Left renal cortex interstitium (tissue), 4 donors: ENCODE results near the gene GIGYF1. TPM values are rescaled to one million over a fixed set of nuclear protein-coding genes. Genes with fewer than 3 reads are reported as not detected.
"Not testable (repeated sequence)": the region's sequence is repeated elsewhere in the genome, so short reads cannot be mapped to it uniquely, and the experiment has no call there.

Source experiments
- DNase-seq, 4 donors: peaks; one replicate each; pipeline ENCODE4 v3.0.0-alpha.2; 2013; ENCODE audit warnings: low read depth in 4 of 4, low spot score in 2 of 4, missing footprints in 1 of 4
- polyA plus RNA-seq, 4 donors: library from polyadenylated mRNA; unstranded; fragments of 120-200 nt; gene quantifications; one replicate each; pipeline ENCODE4 v1.2.1, GENCODE V29; 2013; ENCODE audit not compliant: insufficient read length in 4 of 4

The GIGYF1 gene, protein sequence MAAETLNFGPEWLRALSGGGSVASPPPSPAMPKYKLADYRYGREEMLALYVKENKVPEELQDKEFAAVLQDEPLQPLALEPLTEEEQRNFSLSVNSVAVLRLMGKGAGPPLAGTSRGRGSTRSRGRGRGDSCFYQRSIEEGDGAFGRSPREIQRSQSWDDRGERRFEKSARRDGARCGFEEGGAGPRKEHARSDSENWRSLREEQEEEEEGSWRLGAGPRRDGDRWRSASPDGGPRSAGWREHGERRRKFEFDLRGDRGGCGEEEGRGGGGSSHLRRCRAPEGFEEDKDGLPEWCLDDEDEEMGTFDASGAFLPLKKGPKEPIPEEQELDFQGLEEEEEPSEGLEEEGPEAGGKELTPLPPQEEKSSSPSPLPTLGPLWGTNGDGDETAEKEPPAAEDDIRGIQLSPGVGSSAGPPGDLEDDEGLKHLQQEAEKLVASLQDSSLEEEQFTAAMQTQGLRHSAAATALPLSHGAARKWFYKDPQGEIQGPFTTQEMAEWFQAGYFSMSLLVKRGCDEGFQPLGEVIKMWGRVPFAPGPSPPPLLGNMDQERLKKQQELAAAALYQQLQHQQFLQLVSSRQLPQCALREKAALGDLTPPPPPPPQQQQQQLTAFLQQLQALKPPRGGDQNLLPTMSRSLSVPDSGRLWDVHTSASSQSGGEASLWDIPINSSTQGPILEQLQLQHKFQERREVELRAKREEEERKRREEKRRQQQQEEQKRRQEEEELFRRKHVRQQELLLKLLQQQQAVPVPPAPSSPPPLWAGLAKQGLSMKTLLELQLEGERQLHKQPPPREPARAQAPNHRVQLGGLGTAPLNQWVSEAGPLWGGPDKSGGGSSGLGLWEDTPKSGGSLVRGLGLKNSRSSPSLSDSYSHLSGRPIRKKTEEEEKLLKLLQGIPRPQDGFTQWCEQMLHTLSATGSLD (N-terminal part only)
- polyA plus RNA-seq = 10 to 100 TPM; 25.7 to 70.4 (median 48.9) TPM

DNA sequence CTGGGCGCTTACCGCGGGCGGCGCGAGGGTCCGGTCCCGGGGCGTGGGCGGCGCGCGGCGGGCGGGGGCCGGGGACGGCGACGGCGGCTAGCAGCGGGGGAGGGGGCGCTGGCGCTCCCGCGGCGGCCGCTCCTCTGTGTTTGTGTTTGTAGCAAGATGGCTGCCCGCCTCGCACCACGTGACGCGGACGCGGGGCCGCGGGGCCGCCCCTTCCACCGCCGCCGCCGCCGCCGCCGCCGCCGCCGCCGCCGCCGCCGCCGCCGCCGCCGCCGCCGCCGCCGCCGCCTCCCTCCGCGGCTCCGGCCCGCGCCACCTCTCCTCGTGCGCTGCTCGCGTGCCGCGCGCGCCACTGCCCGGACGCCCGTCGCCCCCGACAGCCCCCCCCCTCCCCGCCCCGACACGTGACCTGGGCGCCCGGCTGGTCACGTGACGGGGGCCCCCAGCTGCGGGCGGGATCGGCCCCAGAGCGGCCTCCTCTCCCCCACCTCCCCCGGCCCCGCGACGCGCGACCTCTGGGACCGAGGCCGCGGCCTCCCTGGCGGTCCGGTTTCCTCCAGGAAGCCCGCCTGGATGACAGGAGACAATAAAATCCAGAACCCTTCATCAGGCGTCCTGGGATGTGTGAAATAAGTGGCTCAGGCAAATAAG is at the start of gene GIGYF1:
TSS of gene GIGYF1 (minus strand) at position 153 of the 648 bp plus-strand sequence. CDS start 6,012 bp downstream, outside the sequence.
- DNase-seq = no peak

DNA sequence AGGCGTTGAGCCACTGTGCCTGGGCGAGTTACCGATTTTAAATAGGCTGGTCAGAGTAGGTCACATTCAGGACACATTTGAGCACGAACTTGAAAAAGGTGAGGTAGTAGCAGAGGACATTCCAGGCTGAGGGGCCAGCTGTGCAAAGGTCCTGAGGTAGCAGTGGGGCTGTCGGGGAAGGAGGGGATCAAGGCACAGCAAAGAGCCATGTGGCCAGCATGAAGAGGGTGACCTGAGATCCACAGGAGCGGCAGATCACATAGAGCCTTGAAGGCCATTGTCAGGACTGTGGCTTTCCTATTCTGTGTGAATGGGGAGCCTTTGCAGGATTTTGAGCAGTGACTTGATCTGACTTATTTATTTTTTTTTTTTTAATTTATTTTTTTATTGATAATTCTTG is 45.9 kb upstream of the GIGYF1 start:
- no peak for DNase-seq

DNA sequence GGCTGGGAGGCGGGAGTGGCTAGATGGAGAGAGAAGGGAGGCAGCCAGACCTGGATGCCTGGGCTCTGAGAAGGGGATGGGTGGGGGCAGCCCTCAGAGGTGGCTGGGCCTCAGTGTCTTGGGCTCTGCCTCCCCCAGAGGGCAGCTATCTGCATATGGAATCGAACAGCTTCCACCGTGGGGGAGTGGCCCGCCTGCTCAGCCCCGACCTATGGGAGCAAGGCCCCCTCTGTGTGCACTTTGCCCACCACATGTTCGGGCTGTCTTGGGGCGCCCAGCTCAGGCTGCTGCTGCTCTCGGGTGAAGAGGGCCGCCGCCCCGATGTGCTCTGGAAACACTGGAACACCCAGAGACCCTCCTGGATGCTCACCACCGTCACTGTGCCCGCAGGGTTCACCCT is 42.6 kb upstream of the GIGYF1 start:
- no peak for DNase-seq

DNA sequence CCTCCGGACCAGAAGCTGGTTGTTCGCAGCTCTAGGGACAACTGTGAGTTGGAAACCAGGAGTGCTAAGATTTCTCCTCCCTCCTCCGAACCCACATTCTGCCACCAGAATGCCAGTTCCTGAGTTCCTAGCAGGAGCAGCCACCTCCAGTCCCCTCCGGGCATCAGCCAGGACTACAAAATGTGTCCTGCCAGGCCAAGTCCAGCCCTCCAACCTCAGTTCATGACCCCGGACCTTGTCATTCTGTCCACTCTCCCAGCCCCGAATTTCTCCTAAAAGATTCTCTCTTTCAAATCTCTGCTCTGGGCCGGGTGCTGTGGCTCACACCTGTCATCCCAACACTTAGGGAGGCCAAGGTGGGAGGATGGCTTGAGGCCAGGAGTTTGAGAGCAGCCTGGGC is 41.7 kb upstream of the GIGYF1 start:
- DNase-seq = no peak

DNA sequence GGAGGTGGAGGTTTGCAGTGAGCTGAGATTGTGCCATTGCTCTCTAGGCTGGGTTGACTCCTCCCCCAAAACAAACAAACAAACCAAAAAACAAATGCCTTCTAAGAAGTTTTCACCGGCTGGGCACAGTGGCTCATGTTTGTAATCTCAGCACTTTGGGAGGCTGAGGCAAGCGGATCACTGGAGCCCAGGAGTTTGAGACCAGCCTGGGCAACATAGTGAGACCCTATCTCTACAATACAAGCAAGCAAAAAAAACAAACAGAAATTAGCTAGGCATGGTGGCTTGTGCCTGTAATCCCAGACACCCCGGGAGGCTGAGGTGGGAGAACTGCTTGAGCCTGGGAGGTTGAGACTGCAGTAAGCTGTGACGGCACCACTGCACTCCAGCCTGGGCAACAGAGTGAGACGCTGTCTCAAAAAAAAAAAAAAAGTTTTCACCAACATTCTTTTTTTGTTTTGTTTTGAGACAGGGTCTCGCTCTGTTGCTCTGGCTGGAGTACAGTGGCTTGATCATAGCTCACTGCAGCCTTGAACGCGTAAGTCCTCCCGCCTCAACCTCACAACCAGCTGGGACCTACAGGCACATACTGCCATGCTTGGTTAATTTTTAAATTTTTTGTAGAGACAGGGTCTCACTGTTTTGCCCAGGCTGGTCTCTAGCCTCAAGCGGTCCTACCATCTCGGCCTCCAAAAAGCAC is 38.0 kb upstream of the GIGYF1 start:
- no peak for DNase-seq

DNA sequence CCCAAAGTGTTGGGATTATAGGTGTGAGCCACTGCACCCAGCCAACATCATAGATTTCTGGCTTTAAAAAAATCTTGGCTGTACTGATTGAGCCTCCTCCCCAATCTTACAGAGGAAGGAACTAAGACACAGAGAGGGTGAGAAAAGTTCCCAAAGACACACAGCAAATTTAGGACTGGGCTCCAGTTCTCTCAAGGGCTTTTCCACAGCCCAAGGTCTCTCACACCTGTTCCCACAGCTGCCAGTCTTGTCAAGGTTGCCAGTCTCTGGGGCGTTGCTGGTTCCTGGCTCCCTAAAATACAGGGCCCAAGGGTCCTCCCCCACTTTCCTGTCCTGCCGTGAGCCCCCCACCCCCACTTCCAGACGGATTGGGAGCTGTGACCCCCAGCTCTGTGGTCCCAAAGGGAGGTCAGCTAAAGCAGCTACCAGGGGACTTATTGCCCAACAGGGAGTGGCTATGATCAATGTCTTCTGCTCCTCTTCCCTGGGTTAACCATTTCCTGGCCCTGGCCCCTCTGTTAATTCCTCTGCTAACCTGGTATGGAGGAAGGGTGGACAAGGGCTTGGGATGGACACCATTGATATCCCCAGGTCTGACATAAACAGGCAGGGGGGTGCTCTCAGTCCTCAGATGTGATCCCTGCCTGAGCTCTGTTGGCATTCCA is 36.2 kb upstream of the GIGYF1 start:
- DNase-seq = no peak

DNA sequence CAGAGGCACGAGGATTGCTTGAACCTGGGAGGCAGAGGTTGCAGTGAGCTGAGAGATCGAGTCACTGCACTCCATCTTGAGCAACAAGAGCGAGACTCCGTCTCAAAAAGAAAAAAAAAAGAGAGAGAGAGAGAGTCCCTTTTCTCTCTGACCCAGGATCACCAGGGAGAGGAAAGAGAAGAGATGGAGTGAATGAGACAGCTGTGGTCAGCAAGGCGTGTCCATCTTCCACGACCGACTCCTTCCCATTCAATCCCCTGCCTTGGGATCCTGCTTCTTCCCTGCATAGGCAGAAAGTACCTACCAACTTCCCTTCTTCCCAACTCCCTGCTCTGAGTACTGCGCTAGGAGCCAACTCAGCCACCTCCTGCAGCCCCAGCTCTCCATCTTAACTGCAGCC is 34.1 kb upstream of the GIGYF1 start:
- DNase-seq = no peak

DNA sequence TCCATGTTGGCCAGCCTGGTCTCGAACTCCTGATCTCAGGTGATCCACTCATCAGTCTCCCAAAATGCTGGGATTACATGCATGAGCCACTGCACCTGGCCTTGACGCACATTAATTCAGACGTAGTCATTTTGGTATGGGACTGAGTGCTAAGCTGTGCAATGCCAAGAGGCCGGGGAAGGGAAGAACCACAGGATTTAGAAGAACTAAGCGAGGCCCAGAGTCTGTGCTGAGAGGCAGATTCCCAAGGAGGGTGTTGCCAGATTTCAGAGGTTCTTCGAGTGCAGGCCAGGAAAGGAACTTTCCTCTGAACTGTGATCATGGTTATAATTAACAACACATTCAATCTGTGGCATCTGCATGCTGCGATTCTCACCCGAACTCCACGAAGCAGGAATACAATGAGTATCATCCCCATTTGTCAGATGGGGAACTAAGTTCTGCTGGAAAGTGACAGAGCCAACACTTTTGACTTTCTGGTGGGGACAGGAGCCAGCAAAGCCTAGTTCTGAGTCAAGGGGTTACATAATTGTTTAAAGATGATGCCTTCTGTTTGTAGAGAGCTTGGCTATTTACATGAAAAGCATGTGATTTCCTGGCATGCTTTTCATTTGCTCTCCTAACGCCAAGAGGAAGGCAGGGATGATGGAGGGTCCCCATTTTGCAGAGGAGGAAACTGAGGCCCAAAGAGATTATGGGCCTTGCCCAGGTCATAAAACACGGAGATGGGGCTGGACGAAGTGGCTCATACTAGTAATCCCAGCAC is 33.1 kb upstream of the GIGYF1 start:
- no peak for DNase-seq

DNA sequence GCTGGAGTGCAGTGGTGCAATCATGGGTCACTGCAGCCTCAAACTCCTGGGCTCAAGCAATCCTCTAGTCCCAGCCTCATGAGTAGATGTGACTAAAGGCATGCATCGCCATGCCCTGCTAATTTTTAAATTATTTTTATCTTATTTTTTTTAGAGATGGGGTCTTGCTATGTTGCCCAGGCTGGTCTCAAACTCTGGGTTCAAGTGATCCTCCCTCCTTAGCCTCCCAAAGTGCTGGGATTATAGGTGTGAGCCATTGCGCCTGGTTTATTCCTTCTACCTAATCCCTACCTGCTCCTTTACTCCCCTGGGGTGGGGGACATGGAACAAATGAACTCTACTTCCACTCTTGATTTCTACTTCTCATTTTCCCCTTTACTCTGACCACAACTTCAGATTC is 30.3 kb upstream of the GIGYF1 start:
- not testable (repeated sequence) for DNase-seq

DNA sequence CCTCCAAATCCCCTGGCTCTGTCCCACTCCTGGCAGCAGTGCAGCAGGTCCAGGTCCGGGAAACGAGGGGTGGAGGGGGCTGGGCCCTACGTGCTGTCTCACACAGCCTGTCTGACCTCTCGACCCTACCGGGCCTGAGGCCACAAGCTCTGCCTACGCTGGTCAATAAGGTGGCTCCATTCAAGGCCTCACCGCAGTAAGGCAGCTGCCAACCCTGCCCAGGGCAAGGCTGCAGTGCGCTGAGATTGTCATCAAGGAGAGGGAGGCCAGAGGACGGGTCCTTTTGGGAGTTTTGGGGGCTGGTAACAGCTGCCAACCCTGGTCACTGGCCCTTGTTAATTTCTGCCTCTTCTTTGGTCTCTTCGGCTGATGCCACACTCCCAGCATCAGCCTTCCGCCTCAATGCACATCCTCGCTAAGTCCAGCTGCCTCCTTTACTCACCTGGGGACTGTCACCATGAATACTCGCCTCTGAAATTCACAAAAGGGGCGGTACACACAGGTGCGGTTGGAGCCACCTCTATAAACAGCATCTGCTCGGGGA is 29.8 kb upstream of the GIGYF1 start:
- DNase-seq = no peak

DNA sequence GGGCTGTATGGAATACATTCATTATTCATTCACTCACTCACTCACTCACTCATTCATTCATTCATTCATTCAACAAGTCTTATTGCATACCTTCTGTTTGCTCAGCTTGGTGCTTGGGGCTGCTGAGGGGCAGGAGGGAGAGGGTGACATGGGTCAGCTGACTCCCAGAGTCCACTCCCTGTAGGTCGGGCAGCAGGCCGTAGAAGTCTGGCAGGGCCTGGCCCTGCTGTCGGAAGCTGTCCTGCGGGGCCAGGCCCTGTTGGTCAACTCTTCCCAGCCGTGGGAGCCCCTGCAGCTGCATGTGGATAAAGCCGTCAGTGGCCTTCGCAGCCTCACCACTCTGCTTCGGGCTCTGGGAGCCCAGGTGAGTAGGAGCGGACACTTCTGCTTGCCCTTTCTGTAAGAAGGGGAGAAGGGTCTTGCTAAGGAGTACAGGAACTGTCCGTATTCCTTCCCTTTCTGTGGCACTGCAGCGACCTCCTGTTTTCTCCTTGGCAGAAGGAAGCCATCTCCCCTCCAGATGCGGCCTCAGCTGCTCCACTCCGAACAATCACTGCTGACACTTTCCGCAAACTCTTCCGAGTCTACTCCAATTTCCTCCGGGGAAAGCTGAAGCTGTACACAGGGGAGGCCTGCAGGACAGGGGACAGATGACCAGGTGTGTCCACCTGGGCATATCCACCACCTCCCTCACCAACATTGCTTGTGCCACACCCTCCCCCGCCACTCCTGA is 28.6 kb upstream of the GIGYF1 start:
- DNase-seq = no peak

DNA sequence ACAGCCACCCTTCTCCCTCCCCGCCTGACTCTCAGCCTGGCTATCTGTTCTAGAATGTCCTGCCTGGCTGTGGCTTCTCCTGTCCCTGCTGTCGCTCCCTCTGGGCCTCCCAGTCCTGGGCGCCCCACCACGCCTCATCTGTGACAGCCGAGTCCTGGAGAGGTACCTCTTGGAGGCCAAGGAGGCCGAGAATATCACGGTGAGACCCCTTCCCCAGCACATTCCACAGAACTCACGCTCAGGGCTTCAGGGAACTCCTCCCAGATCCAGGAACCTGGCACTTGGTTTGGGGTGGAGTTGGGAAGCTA is 27.4 kb upstream of the GIGYF1 start:
- no peak for DNase-seq

DNA sequence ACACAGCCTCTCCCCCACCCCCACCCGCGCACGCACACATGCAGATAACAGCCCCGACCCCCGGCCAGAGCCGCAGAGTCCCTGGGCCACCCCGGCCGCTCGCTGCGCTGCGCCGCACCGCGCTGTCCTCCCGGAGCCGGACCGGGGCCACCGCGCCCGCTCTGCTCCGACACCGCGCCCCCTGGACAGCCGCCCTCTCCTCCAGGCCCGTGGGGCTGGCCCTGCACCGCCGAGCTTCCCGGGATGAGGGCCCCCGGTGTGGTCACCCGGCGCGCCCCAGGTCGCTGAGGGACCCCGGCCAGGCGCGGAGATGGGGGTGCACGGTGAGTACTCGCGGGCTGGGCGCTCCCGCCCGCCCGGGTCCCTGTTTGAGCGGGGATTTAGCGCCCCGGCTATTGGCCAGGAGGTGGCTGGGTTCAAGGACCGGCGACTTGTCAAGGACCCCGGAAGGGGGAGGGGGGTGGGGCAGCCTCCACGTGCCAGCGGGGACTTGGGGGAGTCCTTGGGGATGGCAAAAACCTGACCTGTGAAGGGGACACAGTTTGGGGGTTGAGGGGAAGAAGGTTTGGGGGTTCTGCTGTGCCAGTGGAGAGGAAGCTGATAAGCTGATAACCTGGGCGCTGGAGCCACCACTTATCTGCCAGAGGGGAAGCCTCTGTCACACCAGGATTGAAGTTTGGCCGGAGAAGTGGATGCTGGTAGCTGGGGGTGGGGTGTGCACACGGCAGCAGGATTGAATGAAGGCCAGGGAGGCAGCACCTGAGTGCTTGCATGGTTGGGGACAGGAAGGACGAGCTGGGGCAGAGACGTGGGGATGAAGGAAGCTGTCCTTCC is 26.8 kb upstream of the GIGYF1 start:
- DNase-seq = no peak

DNA sequence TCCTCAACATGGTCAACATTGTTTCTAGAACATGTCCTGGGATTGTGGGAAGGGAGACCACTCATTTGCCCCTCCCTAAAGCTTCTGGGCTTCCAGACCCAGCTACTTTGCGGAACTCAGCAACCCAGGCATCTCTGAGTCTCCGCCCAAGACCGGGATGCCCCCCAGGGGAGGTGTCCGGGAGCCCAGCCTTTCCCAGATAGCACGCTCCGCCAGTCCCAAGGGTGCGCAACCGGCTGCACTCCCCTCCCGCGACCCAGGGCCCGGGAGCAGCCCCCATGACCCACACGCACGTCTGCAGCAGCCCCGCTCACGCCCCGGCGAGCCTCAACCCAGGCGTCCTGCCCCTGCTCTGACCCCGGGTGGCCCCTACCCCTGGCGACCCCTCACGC is 26.2 kb upstream of the GIGYF1 start, which contains the start of gene EPO:
TSS of gene EPO (plus strand) at position 190 of the 392 bp plus-strand sequence. CDS start 513 bp downstream, outside the sequence.
- DNase-seq = no peak

DNA sequence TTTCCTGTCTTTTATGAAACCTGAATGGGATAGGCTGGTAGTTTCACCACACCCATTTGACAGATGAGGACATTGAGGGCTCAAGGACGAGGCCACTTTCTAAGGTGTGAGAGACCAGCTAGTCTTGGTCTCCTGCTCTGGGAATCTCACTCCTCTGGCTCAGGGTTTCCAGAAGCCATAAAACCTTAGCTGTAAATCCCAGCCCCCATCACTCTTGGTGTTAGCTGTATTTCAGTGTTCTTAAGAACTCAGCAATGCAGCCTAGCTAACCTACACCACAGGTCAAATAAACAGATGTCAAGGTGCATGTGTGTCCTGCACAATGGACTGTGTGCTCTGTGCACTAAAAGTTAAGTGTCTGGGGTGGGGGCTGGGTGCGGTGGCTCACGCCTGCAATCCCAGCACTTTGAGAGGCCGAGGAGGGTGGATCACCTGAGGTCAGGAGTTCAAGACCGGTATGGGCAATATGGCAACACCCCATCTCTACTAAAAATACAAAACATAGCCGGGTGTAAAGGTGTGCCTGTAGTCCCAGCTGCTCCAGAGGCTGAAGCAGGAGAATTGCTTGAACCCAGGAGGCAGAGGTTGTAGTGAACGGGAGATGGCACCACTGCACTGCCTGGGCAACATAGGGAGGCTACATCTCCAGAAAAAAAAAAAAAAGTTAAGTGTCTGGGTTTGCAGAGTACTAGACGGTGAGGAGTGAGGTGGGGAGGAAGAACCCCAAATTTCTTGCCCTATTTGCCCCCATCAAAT is 25.7 kb upstream of the GIGYF1 start:
- DNase-seq = no peak

DNA sequence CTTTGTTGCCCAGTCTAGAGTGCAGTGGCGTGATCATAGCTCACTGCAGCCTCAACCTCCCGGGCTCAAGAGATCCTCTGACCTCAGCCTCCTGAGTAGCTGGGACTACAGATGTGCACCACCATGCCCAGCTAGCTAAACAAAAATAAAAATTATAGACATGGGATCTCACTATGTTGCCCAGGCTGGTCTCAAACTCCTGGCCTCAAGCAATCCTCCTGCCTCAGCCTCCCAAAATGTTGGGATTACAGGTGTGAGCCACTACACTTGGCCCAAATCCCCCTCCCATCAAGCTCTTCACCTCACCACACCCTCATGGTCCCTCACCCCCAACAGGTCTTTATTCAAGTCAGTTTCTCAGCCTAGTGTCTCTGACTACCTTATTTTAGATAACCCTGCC is 23.0 kb upstream of the GIGYF1 start:
- DNase-seq = not testable (repeated sequence)

DNA sequence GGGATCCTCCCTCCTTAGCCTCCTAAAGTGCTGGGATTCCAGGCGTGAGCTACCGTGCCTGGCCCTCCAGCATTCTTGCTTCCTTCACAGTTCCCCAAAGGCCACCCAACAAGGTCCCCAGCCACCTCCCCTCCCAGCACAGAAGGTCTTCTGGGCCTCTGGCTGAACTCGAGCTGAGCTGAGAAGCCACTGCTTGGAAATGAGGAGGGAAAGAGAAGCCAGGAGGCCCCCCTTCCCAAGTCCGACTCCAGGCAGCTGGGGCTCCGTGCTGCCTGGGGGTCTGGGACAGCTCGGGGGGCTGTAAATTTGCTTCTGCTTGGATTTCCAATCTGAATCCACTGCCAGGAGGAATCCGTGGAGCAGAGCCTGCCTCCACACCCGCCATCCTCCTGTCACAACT is 20.7 kb upstream of the GIGYF1 start:
- no peak for DNase-seq
